Testis (tissue), 3 donors: ENCODE data around the gene EIF4E1B. TPM values are rescaled to one million over a fixed set of nuclear protein-coding genes. Genes with fewer than 3 reads are reported as not detected.

Source experiments
- DNase-seq: peaks from one replicate; pipeline ENCODE4 v3.0.0-alpha.2; 2019
- H3K27ac ChIP-seq, 2 donors: fragments of 200-600 bp; sonication (generic); one replicate each; pipeline ENCODE4 v1.5.1; 2019
- H3K27me3 ChIP-seq: fragments of 200-600 bp; sonication (generic); one replicate; pipeline ENCODE4 v1.5.1; 2019
- H3K36me3 ChIP-seq: fragments of 200-600 bp; sonication (generic); one replicate; pipeline ENCODE4 v1.5.1; 2017; ENCODE audit warnings: low read depth; ENCODE audit errors: missing control alignments
- H3K4me1 ChIP-seq: fragments of 200-600 bp; sonication (generic); one replicate; pipeline ENCODE4 v1.5.1; 2019
- H3K4me3 ChIP-seq, 2 donors: fragments of 200-600 bp; sonication (generic); one replicate each; pipeline ENCODE4 v1.5.1; 2017 to 2019
- H3K9me3 ChIP-seq: fragments of 200-600 bp; sonication (generic); one replicate; pipeline ENCODE4 v1.5.1; 2017
- CTCF ChIP-seq, 3 experiments: fragments of 450-650 bp in 2 of 3; fragments of 200-600 bp in 1 of 3; sonication (generic) in 1 of 3; IDR thresholded peaks; one replicate each; pipeline ENCODE4 v1.5.1; 2016 to 2019; ENCODE audit warnings: antibody characterized with exemption in 3 of 3, mild to moderate bottlenecking in 2 of 3, moderate library complexity in 1 of 3
- POLR2A ChIP-seq: fragments of 450-650 bp; IDR thresholded peaks from one replicate; pipeline ENCODE4 v1.6.1; 2017; ENCODE audit warnings: antibody characterized with exemption, mild to moderate bottlenecking, moderate library complexity
- WGBS, 2 donors: methylation state at CpG; one replicate each; pipeline ENCODE4 v1.1.5; 2018; 5-methylcytosine and 5-hydroxymethylcytosine counted together
- intact Hi-C: fragments of 100-400 bp; cut with DNase I; formaldehyde crosslinking; loops from one replicate; pipeline ENCODE4 v1.15.1; 2023; ENCODE audit warnings: low total_unique reads
- polyA plus RNA-seq: library from polyadenylated mRNA; stranded (reverse); fragments of 350-450 nt; fragmentation: Illumina TruSeq; extraction: RNeasy Lipid Tissue Mini Kit (QIAGEN cat#74804); gene quantifications from one replicate; pipeline ENCODE4 v1.2.3, GENCODE V29; 2014; ENCODE audit warnings: low read depth, low replicate concordance; ENCODE audit not compliant: insufficient read depth
- total RNA-seq, 2 donors: library from RNA; depleted of rRNA; stranded (reverse); fragments of >200 nt; gene quantifications; one replicate each; pipeline ENCODE4 v1.2.3, GENCODE V29; 2016

EIF4E1B gene
- total and polyA plus RNA-seq, 3 donors from 2014 or later, result 0.99 to 2.4 (median 1.0) TPM

GRCh38 chr5:176606875-176607274, 23.6 kb upstream of the EIF4E1B start:
- intact Hi-C loops, result no loop called here
- 92% methylated on average over 3 of the region's 3 CpGs for WGBS, 2 donors

GRCh38 chr5:176608142-176608705, 22.3 kb upstream of the EIF4E1B start:
- H3K9me3 ChIP-seq, result no peaks in the 10 kb centered on the region
- intact Hi-C loops, result no loop called here
- 80 to 83% methylated on average over 1 to 4 of the region's 4 CpGs for WGBS, 2 donors
- no peaks in the 10 kb centered on the region for H3K27me3 ChIP-seq
- no peak for TF ChIP-seq POLR2A
- TF ChIP-seq CTCF (IDR thresholded peaks at IDR 0.05), result no peak
- no peak overlapping the region for H3K4me3 ChIP-seq
- no peak overlapping the region for H3K27ac ChIP-seq
- H3K36me3 ChIP-seq, result no peaks in the 10 kb centered on the region
- peaks cover 4% of the 10 kb centered on the region for H3K4me1 ChIP-seq
- no peak for DNase-seq

More at GRCh38 chr5:176606875-176607274, 23.6 kb upstream of the EIF4E1B start:
- no peaks in the 10 kb centered on the region for H3K36me3 ChIP-seq
- no peak overlapping the region for H3K27ac ChIP-seq
- no peaks in the 10 kb centered on the region for H3K9me3 ChIP-seq
- H3K27me3 ChIP-seq, result no peaks in the 10 kb centered on the region
- H3K4me1 ChIP-seq, result peaks cover 4% of the 10 kb centered on the region
- no peak for DNase-seq
- TF ChIP-seq CTCF (IDR thresholded peaks at IDR 0.05) (no peak), POLR2A (no peak)
- H3K4me3 ChIP-seq, result no peak overlapping the region

- TF ChIP-seq CTCF (IDR thresholded peaks at IDR 0.05) (no peak), POLR2A (no peak)
- WGBS, 2 donors, result 26 to 70% methylated on average over 14 to 45 of the region's 46 CpGs
- DNase-seq, result no peak
- Histone ChIP-seq H3K4me3 (peak overlapping the region; percentile 55 to 67), H3K36me3 (no peaks in the 10 kb centered on the region), H3K27me3 (no peaks in the 10 kb centered on the region), H3K4me1 (peaks cover 4% of the 10 kb centered on the region), H3K9me3 (no peaks in the 10 kb centered on the region), H3K27ac (no peak overlapping the region)
- intact Hi-C loops, result no loop called here
Observed at GRCh38 chr5:176608937-176609723, 21.3 kb upstream of the EIF4E1B start.

GRCh38 chr5:176609724-176610434, 20.6 kb upstream of the EIF4E1B start, which contains the start of gene GPRIN1:
Gene GPRIN1, minus strand, starts transcription at chr5:176610156. Its CDS starts 10,322 bp downstream, at chr5:176599834.
- peaks cover 4% of the 10 kb centered on the region for H3K4me1 ChIP-seq
- H3K27ac ChIP-seq, result no peak within 1 kb of the TSS
- no peaks in the 10 kb centered on the region for H3K9me3 ChIP-seq
- TF ChIP-seq CTCF (IDR thresholded peaks at IDR 0.05) (peak in 1 of 3 experiments; percentile 20), POLR2A (no peak)
- peak within 1 kb of the TSS; percentile 55 to 67 for H3K4me3 ChIP-seq
- intact Hi-C loops, result no loop called here
- H3K27me3 ChIP-seq, result no peaks in the 10 kb centered on the region
- peak; percentile 43 for DNase-seq
- 0% methylated on average over 23 of the region's 101 CpGs; no CpG with 5 or more reads in 1 of the 2 donors for WGBS, 2 donors
- H3K36me3 ChIP-seq, result no peaks in the 10 kb centered on the region
